Heart right ventricle (tissue), 16 donors: ENCODE results near the gene RAB32. TPM values are rescaled to one million over a fixed set of nuclear protein-coding genes. Genes with fewer than 3 reads are reported as not detected.

Experiments used
- ATAC-seq, 8 donors: fragments of 200-7000 bp; cut with Tn5 transposase; one replicate each; pipeline ENCODE4 v1.9.1; 2020; ENCODE audit warnings: mild to moderate bottlenecking in 8 of 8, moderate library complexity in 8 of 8, moderate number of reproducible peaks in 1 of 8
- DNase-seq, 2 donors: peaks; one replicate each; pipeline ENCODE4 v3.0.0-alpha.2; 2020
- H3K27ac ChIP-seq, 10 donors: fragments of 200-600 bp; sonication (generic) in 2 of 10; one replicate each; pipeline versions ENCODE4 v1.5.0 to v1.8.0; 2020 to 2022; ENCODE audit warnings: mild to moderate bottlenecking in 3 of 10
- H3K27me3 ChIP-seq, 7 donors: fragments of 200-600 bp; one replicate each; pipeline ENCODE4 v1.8.0; 2021 to 2022; ENCODE audit warnings: mild to moderate bottlenecking in 2 of 7
- H3K36me3 ChIP-seq, 9 donors: fragments of 200-600 bp; sonication (generic) in 1 of 9; one replicate each; pipeline versions ENCODE4 v1.5.0 to v1.8.0; 2020 to 2022; ENCODE audit warnings: mild to moderate bottlenecking in 2 of 9
- H3K4me1 ChIP-seq, 9 donors: fragments of 200-600 bp; sonication (generic) in 1 of 9; one replicate each; pipeline versions ENCODE4 v1.5.0 to v1.8.0; 2020 to 2022; ENCODE audit warnings: mild to moderate bottlenecking in 4 of 9
- H3K4me3 ChIP-seq, 10 donors: fragments of 200-600 bp; sonication (generic) in 2 of 10; one replicate each; pipeline versions ENCODE4 v1.5.0 to v1.8.0; 2020 to 2022; ENCODE audit warnings: mild to moderate bottlenecking in 7 of 10, moderate library complexity in 2 of 10
- H3K9me3 ChIP-seq, 11 donors: fragments of 200-600 bp in 10 of 11; sonication (generic) in 2 of 11; one replicate each; pipeline versions ENCODE4 v1.5.0 to v1.8.0; 2013 to 2022; ENCODE audit warnings: mild to moderate bottlenecking in 2 of 11, control low read depth in 1 of 11, moderate library complexity in 1 of 11
- CTCF ChIP-seq, 9 donors: fragments of 200-600 bp; sonication (generic) in 2 of 9; IDR thresholded peaks; one replicate each; pipeline versions ENCODE4 v1.5.0 to v1.8.0; 2021 to 2022; ENCODE audit warnings: antibody characterized with exemption in 9 of 9, mild to moderate bottlenecking in 5 of 9, moderate library complexity in 1 of 9
- WGBS, 2 donors: extraction: QIAGEN DNeasy Blood & Tissue Kit; methylation state at CpG; one replicate each; pipeline ENCODE4 v1.1.7; 2013; ENCODE audit warnings: inconsistent platforms in 1 of 2; 5-methylcytosine and 5-hydroxymethylcytosine counted together
- intact Hi-C, 10 donors: fragments of 100-400 bp; cut with DNase I; formaldehyde crosslinking; loops; one replicate each; pipeline versions ENCODE4 v1.11.1 to v1.14.2; 2022
- polyA plus RNA-seq, 2 donors: library from polyadenylated mRNA; stranded (reverse); fragments of 200-250 nt; gene quantifications; one replicate each; pipeline ENCODE4 v1.2.3, GENCODE V29; 2013
- total RNA-seq, 10 donors: library from RNA; stranded (reverse); fragmentation: NEBNext Ultra II Directional in 3 of 10; extraction: Animal tissue kit (Norgen Biotek cat#: 25700) in 3 of 10; gene quantifications; one replicate each; pipeline versions ENCODE4 v1.2.1 to v1.2.4, GENCODE V29; 2021 to 2023
- donor health status: Arrhythmogenic right ventricular cardiomyopathy.
- donor health status: ischemic (EF 13 %, LVEDD 7.1; RV severe dilation, severe dysfunction).
- donor health status: healthy with polysubstance abuse.
- donor health status: DM: no; HTN: yes; CAD: no.
- donor health status: DM: no; HTN: no; CAD: no.
- donor health status: ischemic (EF 25% LVEDD 6.9; RV normal size, moderate dysfunction).
- donor health status: ischemic (EF 25% LVEDD 5.7; RV mildly dilated, moderate dysfunction).
- donor health status: healthy.
- donor health status: DM: yes; HTN: yes; CAD: no.
- donor health status: Ischemic cardiomyopathy.
- donor health status: ischemic (EF 35%, LVEDD 5.7; RV mildly dilated, moderate dysfunction).
- donor health status: nonischemic (EF 11% LVEDD 7.7; RV severe dilation, severe dysfunction).
- donor health status: DM: yes; HTN: yes; CAD: no.
- donor health status: PGD.
- donor health status: ischemic (EF 29% LVEDD 5.4; RV normal size, mild dysfunction).
- donor health status: nonischemic (EF 23%, LVEDD 6.1; RV moderate dilation, normal function).

RAB32 gene
- total and polyA plus RNA-seq, 12 donors, result 1.6 to 14.5 (median 4.2) TPM

- intact Hi-C loops, result loop anchor here in 3 of 10 donors (1.0 to 10.0 kb wide), 3 partner anchors 7 to 657 kb away; partner anchors contain the start of genes SHPRH (in 2 of the 3) and STXBP5 (in 1 of the 3)
Observed at GRCh38 chr6:146547889-146548288, 4.3 kb downstream of the RAB32 start.

GRCh38 chr6:146548898-146549374, 5.3 kb downstream of the RAB32 start:
- TF ChIP-seq CTCF (IDR thresholded peaks at IDR 0.05), result no peak
- Histone ChIP-seq H3K36me3 (peaks cover 0 to 45% (median 0%) of the 10 kb centered on the region in 9 donors), H3K9me3 (no peaks in the 10 kb centered on the region), H3K4me1 (peaks cover 0 to 65% (median 25%) of the 10 kb centered on the region in 9 donors), H3K27me3 (no peaks in the 10 kb centered on the region), H3K4me3 (no peak overlapping the region), H3K27ac (no peak overlapping the region)
- 92 to 94% methylated on average over 2 of the region's 2 CpGs for WGBS, 2 donors
- intact Hi-C loops, result loop anchor here in 2 of 10 donors (10.0 kb wide), 2 partner anchors 584 to 656 kb away; partner anchors contain the start of genes SHPRH (in 2 of the 2) and STXBP5 (in 1 of the 2)
- no peak for ATAC-seq
- DNase-seq, result no peak

More at GRCh38 chr6:146547889-146548288, 4.3 kb downstream of the RAB32 start:
- H3K36me3 ChIP-seq, result peaks cover 0 to 34% (median 0%) of the 10 kb centered on the region in 9 donors
- H3K27ac ChIP-seq, result no peak overlapping the region
- no peaks in the 10 kb centered on the region for H3K9me3 ChIP-seq
- peaks cover 0 to 69% (median 29%) of the 10 kb centered on the region in 9 donors for H3K4me1 ChIP-seq
- 85 to 92% methylated on average over 2 of the region's 2 CpGs for WGBS, 2 donors
- TF ChIP-seq CTCF (IDR thresholded peaks at IDR 0.05), result no peak
- no peak for DNase-seq
- no peaks in the 10 kb centered on the region for H3K27me3 ChIP-seq
- no peak for ATAC-seq
- H3K4me3 ChIP-seq, result no peak overlapping the region

GRCh38 chr6:146550911-146551310, 7.3 kb downstream of the RAB32 start:
- Histone ChIP-seq H3K4me3 (no peak overlapping the region), H3K9me3 (no peaks in the 10 kb centered on the region), H3K27me3 (no peaks in the 10 kb centered on the region), H3K4me1 (peaks cover 0 to 53% (median 14%) of the 10 kb centered on the region in 9 donors), H3K36me3 (peaks cover 0 to 65% (median 5%) of the 10 kb centered on the region in 9 donors), H3K27ac (no peak overlapping the region)
- 84 to 85% methylated on average over 6 of the region's 6 CpGs for WGBS, 2 donors
- intact Hi-C loops, result no loop called here
- DNase-seq, result no peak
- ATAC-seq, result peak in 1 of 8 donors; percentile 47
- no peak for TF ChIP-seq CTCF (IDR thresholded peaks at IDR 0.05)

- ATAC-seq, result no peak
- Histone ChIP-seq H3K4me1 (peaks cover 0 to 47% (median 8%) of the 10 kb centered on the region in 9 donors), H3K4me3 (no peak overlapping the region), H3K27ac (no peak overlapping the region), H3K9me3 (no peaks in the 10 kb centered on the region), H3K36me3 (peaks cover 0 to 65% (median 5%) of the 10 kb centered on the region in 9 donors), H3K27me3 (no peaks in the 10 kb centered on the region)
- DNase-seq, result no peak
- intact Hi-C loops, result no loop called here
- WGBS, 2 donors, result 89 to 91% methylated on average over 7 of the region's 7 CpGs
- TF ChIP-seq CTCF (IDR thresholded peaks at IDR 0.05), result no peak
Observed at GRCh38 chr6:146551545-146551944, 7.9 kb downstream of the RAB32 start.
